ENCODE data around the gene GYG2.

Gene GYG2

DNA sequence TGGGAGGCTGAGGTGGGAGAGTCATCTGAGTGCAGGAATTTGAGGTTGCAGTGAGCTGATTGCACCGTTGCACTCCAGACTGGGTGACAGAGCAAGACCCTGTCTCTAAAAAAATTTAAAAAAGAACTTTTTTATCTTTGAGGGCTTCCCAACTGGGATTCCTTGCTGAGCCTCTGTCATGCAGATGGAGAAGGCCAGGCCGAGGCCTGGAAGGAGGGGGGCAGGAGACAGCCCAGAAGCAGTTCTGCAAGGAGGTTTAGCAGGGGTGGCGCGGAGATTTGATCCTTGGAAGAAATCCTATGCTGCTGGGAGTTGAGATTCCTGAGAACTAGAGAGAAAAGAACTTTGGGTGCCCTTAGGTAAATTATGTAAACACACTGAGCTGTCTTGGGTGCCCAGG, 102.9 kb downstream of the GYG2 start:
- Mint-ChIP-seq H3K27ac (no peak overlapping the region), H3K27me3 (peaks cover 6% of the 10 kb centered on the region), H3K4me3 (no peak overlapping the region), H3K4me1 (peaks cover 4% of the 10 kb centered on the region), H3K9me3 (no peaks in the 10 kb centered on the region), H3K36me3 (no peaks in the 10 kb centered on the region)
